Stimulated activated CD4-positive, alpha-beta T cell treated with anti-CD3 and anti-CD28 coated beads, TNF-alpha, amount 100 ng/mL, for 1 hour (primary cell): ENCODE results near the gene SPATA46.
"Not testable (repeated sequence)": the region's sequence is repeated elsewhere in the genome, so short reads cannot be mapped to it uniquely, and the experiment has no call there.

ENCODE experiments used
- DNase-seq, 3 donors: peaks; one replicate each; pipeline ENCODE4 v3.0.0-alpha.2; 2020; ENCODE audit warnings: low read depth in 3 of 3, low spot score in 1 of 3

The SPATA46 gene

DNA sequence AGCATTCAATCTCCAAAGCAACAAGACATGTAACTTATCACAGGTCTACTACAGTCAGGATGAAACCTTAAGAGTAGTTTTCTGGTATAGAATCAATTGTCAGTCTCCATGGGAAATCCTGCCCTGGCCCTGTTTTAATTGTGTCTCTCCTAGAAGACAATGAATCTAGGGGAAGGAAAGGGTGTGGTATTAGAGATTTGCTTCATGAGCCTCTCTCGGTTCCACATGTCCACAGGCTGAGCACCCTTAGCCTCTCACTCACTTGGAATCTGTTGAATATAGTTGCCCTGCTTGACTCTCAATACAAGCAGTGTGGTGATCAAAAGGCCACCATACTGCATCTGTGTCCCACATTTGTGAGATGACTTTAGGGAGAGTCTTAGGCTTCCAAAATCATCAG, 17.7 kb downstream of the SPATA46 start:
- DNase-seq, result no peak

DNA sequence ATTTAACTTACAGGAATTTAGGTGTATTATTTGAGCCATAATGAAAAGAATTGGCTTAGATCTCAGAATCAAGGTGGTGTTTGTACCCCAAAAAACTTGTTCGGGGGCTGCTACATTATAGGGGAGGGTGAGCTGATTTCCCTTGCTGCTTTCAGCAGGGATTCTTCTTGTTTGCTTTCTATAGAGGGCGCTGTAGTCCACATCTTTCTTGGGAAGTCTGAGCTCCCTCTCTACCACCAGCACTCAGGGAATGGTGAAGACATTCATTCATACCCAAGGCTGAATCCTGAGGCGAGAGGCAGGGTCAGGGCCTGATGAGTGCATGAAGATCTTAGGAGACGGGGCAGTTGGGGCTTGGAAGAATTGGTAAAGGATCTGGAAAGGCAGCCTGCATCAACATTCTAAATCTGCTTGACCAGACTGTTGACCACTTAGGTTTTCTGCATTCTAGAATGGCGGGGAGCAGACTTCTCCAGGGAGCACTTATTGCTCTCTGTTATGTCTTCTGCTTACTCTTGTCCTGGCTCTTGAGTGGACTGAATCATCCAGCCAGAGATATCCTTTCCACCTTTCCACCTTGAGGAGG, 18.9 kb downstream of the SPATA46 start:
- DNase-seq, result no peak

DNA sequence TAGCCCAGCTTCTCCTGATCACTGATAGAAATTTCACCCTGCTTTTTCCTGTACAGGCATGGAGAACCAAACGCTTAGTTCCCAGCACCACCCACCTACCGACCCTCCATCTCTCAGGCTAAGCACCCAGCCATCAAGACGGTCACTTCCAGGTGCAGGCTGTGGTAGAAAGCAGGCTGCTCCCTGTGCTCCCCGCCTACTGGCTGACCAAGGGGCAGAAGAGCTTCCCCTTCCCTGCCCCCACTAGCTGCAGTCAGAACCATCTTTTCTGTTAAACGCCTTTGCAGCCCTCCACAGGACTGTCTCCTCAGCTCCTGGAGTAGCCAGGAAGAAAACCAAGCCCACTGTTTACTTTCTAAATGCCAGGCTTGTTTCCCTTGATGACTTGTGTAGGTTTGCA, 23.0 kb downstream of the SPATA46 start:
- no peak for DNase-seq

DNA sequence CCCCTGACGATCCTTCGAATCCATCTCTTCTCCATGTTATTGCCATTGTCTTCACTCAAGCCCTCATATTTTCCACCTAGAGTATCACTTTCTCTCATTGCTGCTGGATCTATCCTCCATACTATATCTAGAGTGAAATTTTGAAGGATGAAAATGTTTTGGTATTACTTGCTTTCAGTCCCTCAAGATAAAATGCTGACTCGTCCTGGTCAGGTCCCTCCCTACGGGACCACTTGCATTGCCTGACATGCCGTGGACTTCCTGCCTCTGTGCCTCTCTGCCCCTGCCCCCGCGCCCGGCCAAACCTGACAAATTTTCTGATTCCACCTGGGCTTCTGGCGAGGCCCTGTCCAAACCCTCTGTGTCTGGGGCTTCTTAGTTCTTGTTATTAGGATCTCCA, 23.6 kb downstream of the SPATA46 start:
- no peak for DNase-seq

DNA sequence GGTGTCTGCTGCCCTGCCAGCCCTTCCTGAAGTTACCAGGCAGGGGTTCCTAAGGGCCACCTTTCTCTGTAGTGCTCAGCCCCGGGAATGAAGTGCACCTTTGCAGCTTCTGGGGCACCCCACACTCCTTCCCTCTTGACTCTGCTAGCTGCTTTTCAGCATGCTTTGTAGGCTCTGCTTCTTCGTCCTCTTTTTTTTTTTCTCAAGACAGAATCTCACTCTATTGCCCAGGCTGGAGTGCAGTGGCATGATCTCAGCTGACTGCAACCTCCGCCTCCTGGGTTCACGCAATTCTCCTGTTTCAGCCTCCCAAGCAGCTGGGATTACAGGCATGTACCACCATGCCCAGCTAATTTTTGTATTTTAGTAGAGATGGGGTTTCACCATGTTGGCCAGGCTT, 24.8 kb downstream of the SPATA46 start:
- DNase-seq, result not testable (repeated sequence)

DNA sequence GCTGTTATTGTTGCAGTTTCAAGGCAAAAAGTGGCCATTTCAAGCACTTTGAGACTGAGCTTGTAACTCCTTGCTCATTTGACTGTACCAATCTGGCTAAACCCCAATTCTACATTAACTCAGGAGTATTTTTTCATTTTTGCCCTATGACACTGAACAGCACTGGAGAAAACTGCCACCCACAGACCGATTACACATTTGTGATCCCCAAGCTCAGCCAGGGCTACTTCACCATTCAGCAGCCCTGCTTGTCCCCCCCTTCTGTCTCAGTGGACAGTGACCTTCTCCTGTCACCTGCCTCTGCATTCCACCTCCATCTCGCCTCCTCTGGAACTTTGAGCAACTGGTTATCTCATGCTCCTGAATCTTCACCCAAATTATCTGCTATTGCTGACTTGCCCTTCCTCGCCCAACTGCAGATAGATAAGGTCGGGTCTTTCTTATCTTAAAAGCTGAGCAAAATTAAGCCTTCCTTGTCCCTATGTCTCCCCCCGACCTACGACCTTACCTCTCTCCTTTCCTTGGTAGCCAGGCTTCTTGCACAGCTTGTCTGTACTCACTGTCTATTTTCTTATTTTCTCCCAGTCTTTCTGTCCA, 25.3 kb downstream of the SPATA46 start:
- DNase-seq, result no peak

DNA sequence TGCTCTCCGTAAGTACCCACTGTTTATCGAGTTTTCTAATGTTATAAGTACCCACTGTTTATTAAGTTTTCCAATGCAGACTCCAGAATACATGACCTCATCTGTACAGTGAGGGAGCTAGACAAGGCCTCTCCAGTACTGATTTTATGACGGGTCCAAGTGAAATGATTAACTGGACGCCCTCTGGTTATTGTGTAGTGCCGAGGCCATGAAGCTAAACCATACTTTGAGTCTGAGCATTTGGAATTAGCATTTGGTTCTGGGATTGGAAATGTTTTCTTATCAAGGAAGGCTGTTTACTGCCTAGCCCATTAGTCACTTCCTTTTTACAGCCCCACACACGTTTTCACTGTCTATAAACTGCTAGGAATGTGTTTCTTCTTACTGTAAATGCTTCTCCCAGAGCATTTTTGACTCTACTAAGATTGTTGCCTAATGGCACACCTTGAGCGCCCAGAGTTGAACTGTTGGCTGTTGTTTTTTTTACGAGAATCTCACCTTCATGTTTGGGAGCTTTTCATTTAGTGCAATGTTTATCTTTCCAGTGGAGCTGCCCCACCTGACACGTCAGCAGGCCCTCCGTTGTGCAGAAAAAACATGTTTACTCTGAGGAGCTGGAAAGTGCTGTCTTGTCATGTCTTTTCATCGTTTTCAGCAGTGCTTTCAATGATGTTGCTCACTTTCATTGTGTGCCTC, 26.9 kb downstream of the SPATA46 start:
- no peak for DNase-seq

DNA sequence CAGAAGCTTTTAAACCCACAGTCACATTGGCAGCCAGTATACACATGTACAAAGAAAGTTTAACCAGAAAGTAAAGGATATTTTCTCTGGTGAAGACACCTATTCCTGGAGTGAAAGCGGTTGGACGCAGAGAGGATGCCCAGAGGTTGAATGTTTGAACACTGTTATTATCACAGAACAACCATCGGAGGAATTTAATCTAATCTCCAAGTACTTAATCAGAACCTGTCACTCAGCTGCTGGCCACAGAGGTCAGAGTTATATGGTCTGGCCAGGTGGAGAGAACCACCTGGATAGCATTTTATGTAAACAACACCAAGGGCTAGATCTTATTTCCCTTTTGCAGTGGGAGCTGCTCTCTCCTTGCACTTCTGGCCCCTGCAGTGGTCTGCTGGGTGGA, 29.4 kb downstream of the SPATA46 start:
- DNase-seq, result no peak

DNA sequence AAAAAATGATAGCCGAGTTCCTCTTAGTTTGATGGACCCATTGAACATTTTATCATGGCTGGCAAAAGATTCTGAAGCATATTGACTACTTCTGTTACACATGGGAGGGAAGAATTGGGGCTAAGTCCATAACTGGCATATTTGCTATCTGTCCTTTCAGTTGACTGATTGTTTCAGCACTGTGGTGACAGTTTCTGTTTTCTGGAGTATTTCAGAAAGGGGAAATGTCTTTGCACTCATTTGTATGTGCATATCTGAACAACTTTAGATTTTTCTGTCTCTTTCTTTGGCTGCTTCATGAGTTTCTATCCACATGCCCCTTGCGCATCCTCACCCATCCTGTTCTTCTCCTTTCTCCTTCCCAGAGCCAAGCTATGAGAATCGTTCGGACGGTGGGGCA, 33.2 kb downstream of the SPATA46 start:
- no peak for DNase-seq

DNA sequence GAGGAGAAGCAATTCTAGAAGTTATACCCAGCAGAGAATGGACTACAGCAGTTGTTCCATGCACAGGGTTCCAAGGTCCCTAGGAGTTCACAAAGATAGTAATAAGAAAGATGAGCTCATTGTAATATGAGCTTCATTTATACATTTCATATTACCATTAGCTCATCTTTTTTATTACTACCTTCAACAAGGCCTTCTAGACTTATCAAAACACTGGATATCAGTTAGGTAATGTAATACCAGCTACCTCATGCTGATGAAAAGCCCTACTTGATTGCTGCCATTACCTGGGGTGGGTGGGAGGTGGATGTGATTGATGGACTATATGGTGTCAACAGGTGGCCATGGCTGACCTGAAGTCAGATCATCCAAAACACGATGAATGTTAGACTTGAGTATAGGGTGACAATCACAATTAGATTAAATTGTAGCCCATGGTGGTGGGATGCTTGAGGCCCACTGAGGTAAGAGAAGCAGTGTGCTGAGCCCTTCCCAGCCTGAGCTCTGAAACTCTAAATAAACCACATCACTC, 34.1 kb downstream of the SPATA46 start:
- DNase-seq, result no peak

DNA sequence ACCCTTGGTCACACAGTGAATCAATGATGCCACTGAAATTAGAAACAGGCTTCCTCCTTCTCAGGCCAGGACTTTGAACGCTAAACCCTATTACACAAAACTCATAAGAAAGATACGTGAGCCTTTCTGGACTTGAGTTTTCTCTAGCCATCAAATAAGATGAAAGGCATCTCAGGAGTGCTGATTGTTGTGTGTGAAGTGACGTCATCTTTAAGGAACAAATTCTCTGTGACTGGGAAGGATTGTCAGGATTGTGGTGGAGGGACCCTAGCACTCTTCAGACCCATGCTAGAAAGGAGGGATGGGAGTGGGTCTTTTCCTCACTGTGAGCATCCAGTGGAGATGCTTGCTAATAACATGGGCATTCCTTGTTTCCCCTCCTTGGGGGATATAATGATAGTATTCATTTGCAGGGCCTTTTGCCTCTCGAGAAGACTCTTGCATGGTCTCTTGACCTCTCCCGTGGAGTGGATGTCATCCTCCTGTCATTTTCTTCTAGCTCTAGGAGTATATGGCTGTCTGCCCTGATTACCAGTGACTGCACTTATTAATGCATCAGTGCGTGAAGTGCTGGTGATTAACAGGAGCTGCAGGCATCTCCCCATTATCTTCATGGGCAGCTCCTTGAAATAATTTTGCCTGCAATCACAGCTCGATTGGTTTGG, 39.9 kb downstream of the SPATA46 start:
- no peak for DNase-seq

DNA sequence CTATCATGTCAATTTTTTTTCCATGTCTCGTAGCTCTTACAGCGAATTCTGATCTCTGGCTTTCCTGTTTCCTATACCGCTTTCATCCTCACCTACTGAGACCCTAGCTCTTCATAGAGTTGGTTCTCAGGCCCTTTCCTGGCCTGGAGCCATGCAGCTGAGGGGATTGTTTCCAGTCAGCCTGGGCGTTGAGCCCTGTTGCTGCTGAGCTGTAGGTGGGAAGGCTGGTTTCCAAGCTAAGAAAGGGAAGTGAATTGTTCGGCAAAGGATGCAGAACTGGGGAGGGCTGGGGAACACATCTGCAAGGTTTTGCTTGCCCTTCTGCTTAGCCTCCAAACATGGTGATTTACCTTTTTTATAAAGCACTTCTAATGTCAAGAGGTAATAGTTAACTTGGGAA, 41.5 kb downstream of the SPATA46 start:
- no peak for DNase-seq

DNA sequence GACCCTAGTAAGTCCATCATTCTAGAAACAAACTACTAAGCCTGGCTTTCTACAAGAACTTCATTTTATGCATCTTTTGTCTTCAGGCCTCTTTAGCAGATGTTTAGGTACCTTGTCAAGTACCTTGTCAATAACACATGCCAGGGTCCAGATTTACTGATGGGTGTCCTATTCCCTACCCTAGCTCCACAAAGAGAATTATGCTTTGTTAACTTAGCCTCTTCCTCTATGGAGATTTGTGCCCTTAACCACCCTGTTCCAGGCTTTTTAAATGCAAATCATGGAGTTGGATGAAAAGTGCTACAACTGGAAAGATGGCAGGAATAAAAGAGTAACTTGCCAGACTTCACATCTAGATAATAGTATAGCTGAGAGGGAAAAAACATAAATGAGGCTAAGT, 42.7 kb downstream of the SPATA46 start:
- DNase-seq, result no peak

DNA sequence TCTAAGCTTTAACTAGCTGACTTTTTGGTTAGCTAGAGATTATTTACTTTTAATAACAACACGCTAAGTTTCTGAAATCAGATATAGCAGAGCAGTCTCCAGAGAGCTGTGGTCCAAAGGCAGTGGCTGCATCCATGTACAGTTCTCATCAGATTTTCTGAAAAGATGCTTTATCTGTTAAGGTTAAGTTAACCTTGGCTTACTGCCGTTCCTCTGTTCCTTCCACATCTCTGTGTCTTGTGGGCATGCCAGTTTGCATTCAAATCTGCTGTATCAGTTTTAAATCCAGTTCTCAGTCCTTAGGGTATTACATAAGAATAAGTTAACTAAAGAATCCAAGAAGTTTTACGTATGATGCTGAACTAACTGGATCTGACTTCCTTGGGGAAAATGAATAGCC, 46.8 kb downstream of the SPATA46 start:
- DNase-seq, result no peak

DNA sequence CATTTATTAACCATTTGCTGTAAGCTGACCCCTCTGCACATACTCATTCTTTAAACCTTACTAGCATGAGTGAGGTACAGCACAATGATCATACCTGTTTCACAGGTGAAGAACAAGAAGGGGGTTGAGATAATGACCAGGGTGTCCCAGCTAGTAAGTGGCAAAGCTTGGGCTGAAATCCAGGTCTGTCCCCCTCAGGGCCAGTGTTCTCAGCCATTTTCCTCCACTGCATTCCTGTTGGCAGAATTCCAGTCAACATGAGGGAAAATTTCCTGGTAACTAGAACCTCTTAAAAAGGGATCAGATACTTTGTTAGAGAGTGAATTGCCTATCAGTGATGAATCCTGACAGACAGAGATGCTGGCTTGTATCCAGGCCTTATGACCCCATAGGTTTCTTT, 48.1 kb downstream of the SPATA46 start:
- no peak for DNase-seq

DNA sequence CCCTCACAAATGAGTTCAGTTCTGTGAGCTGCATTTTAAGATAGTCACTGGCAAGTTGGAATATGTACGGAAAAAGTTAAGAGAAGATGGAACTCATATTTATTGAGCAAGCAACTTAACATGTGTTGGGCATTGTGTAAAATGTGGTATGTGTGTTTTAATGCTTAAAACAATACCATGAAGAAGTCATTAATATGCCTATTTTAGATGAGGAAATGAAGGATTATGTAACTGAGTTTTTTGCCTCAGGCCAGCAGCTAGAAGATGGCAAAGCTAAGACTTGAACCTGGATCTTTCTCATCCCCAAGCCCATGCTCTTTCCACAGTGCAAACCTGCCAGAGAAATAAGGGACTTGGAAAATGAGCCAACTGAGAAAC, 48.9 kb downstream of the SPATA46 start:
- DNase-seq, result no peak

DNA sequence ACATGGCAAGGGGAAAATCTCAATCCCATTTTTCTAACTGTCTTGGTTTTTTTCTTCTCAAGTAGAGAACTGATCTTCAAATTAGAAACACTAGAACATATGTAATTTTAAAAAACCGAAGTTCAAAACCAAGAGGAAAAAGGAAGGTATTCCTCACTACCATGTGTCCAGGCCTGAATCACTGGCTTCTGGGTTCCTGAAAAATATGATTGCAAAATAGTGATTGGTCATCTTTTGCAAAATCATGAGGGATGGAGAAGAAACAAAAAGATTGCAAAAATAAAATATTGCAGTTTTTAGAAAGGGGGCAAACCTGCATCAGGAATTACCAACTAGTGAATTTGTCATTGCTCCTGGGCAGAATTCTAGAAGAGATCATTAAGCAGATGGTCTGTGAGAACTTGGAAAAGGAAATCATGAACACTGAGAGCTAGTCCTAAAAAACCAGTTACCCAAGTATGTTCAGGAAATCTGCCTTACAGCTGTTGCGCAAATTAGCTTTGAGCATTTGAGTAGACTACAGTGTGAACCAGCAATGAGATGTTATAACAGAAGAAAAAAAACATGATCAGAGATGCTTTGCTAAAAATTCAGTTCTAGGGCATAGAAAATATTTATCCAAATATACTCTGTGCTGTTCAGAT, 49.4 kb downstream of the SPATA46 start:
- no peak for DNase-seq

DNA sequence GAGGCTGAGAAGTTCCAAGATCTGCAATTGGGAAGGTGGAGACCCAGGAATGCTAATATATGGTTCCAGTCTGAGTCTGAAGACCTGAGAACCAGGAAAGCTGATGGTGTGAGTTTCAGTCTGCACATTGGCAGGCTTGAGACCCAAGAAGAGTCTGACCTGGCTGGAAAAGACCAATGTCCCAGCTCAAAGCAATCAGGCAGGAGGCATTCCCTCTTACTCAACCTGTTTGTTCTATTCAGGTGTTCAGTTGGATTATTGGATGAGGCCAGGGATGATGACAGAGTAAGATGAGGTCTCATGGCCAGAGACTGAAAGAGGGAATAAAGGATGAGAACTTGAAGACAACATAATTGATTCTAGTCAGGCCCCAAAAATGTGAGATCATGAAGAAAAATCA, 50.1 kb downstream of the SPATA46 start:
- no peak for DNase-seq

DNA sequence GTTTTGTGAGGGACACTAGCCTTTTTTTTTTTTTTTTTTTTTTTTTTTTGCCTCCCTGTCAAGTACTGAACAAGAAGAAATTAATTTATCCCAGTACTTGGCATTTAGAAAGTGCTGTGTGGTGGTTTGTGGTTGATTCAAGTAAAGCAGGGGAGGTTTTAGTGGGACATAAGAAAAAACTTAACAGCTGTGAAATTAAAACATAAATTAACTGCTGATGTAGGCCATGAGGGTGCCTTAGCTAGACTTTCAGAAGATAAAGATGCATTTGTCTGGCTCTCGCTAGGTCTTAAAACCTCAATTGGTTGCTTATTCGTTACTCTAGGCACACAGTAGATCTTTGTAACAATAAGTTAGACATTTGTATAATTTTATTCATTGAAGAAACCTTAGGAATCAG, 52.3 kb downstream of the SPATA46 start:
- no peak for DNase-seq
